ENCODE measurements around the gene ETV7. TPM values are rescaled to one million over a fixed set of nuclear protein-coding genes. Genes with fewer than 3 reads are reported as not detected.

ETV7 gene
- total RNA-seq, 3 donors from 2014 or later, result 2.6 to 5.7 (median 2.8) TPM

DNA sequence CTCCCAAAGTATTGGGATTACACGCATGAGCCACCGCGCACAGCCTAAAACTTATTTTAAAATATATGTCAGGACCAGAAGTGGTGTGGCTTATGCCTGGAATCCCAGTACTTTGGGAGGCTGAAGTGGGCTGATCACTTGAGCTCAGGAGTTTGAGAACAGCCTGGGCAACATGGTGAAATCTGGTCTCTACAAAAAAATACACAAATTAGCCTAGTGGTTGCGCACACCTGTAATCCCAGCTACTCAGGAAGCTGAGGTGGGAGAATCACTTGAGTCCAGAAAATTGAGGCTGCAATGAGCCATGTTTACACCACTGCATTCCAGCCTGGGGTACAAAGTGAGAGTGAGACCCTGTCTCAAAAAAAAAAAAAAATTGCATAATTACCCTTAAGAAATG lies 41.4 kb upstream of the ETV7 start:
- no peak for TF ChIP-seq CTCF (IDR thresholded peaks at IDR 0.05)
- intact Hi-C loops (cut with DNase I, micrococcal nuclease), result no loop called here
- no peak for DNase-seq

GRCh38 chr6:36426622-36427021 lies 39.2 kb upstream of the ETV7 start:
- H3K9me3 ChIP-seq, result no peaks in the 10 kb centered on the region
- H3K36me3 ChIP-seq (ENCODE audit: low read depth), result no peaks in the 10 kb centered on the region
- DNase-seq, result no peak
- no peak for TF ChIP-seq CTCF (IDR thresholded peaks at IDR 0.05)
- no peak overlapping the region for H3K4me3 ChIP-seq
- no peak for ATAC-seq
- H3K4me1 ChIP-seq (ENCODE audit: low read depth), result peaks cover 2% of the 10 kb centered on the region
- intact Hi-C loops (cut with DNase I, micrococcal nuclease), result no loop called here

More for the DNA sequence above, 41.4 kb upstream of the ETV7 start:
- Histone ChIP-seq H3K36me3 (ENCODE audit: low read depth) (no peaks in the 10 kb centered on the region), H3K9me3 (no peaks in the 10 kb centered on the region), H3K4me1 (ENCODE audit: low read depth) (no peaks in the 10 kb centered on the region), H3K4me3 (no peak overlapping the region)
- ATAC-seq, result peak; percentile 26

DNA sequence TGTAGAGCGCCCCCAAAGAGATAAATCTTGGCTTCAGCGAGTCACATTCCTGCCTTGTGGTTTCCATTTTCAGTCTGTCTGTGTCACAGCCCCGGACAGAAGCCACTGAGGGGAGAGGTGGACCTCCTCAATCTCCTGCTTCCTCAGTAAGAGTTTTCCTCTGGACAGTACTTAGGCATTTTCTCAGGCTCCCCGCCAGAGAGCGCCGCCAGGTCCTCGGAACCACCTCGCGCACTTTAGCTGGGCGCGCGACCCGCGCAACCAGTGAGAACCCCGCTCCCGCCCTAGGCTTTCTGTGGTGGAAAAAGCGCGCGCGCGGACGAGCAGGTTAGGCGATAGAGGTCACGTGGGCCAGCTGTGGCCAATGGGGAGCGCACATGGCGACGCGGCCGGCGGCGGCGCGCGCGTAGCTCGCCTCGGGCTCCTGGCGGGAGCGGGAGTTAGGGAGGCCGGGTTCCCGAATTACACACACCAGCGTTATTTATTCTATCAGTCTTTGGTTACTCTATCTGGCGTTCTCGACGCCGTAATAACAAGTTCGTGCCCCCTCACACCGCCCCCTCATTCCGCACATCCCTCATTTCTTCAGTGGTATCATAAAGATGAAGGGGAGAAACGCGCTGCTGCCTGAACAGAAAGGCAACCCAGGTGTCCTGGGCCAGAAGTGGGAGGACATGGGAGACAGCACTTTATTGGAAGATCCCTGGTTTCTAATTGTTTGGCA lies 35.8 kb upstream of the ETV7 start:
- TF ChIP-seq CTCF (IDR thresholded peaks at IDR 0.05), result peak; percentile 67
- peak overlapping the region; percentile 17 for H3K4me3 ChIP-seq
- intact Hi-C loops (cut with DNase I, micrococcal nuclease), result no loop called here
- peak; percentile 99 for DNase-seq
- H3K36me3 ChIP-seq (ENCODE audit: low read depth), result no peaks in the 10 kb centered on the region
- H3K9me3 ChIP-seq, result no peaks in the 10 kb centered on the region
- ATAC-seq, result peak; percentile 99
- H3K4me1 ChIP-seq (ENCODE audit: low read depth), result peaks cover 2% of the 10 kb centered on the region

DNA sequence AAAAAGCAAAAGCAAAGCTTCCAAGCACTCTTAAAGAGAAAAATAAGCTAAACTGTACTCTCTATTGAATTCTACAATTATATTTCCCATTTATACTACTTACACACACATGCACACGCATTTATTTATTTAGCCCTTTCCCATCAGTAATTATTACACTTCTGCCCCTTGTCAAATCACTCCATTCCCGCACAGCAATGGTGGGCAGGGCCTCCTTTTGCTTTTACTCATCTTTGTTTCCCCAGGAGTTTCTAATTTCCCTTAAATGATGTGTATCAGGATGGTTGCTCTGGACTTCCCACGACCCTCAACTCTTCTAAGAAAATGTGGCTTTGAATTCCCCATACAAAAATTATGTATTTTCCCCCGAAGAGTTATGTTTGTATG lies 35.2 kb upstream of the ETV7 start:
- intact Hi-C loops (cut with DNase I, micrococcal nuclease), result no loop called here
- no peak for TF ChIP-seq CTCF (IDR thresholded peaks at IDR 0.05)
- H3K4me3 ChIP-seq, result no peak overlapping the region
- no peaks in the 10 kb centered on the region for H3K36me3 ChIP-seq (ENCODE audit: low read depth)
- H3K9me3 ChIP-seq, result no peaks in the 10 kb centered on the region
- no peak for DNase-seq
- peaks cover 2% of the 10 kb centered on the region for H3K4me1 ChIP-seq (ENCODE audit: low read depth)
- ATAC-seq, result no peak

- DNase-seq (no peak), ATAC-seq (no peak)
- Histone ChIP-seq H3K4me3 (no peak overlapping the region), H3K36me3 (ENCODE audit: low read depth) (no peaks in the 10 kb centered on the region), H3K4me1 (ENCODE audit: low read depth) (peaks cover 2% of the 10 kb centered on the region), H3K9me3 (no peaks in the 10 kb centered on the region)
- intact Hi-C loops (cut with DNase I, micrococcal nuclease), result no loop called here
- no peak for TF ChIP-seq CTCF (IDR thresholded peaks at IDR 0.05)
These were observed 31.8 kb upstream of the ETV7 start for GRCh38 chr6:36419310-36419709.
